ENCODE measurements around the gene ZBTB7C. TPM values are rescaled to one million over a fixed set of nuclear protein-coding genes. Genes with fewer than 3 reads are reported as not detected.

Gene ZBTB7C
- total and polyA plus RNA-seq, 9 of the 15 experiments (the other 6 are each of a cell fraction or from before 2014, with no cell fraction given) = not detected

- TF ChIP-seq HDAC3 (IDR thresholded peaks at IDR 0.05; ENCODE audit: borderline replicate concordance, partially characterized antibody) (no peak), BCOR (IDR thresholded peaks at IDR 0.05) (no peak), ZNF217 (CRISPR knock-in tag; IDR thresholded peaks at IDR 0.05) (no peak), MCM7 (IDR thresholded peaks at IDR 0.05) (no peak), RFX5 (IDR thresholded peaks at IDR 0.05; ENCODE audit: low read depth, low read length) (no peak), MXI1 (IDR thresholded peaks at IDR 0.05; ENCODE audit: low read depth, low read length) (no peak), RBM15 (IDR thresholded peaks at IDR 0.05; ENCODE audit: insufficient read depth, low read length) (no peak), CEBPG (CRISPR knock-in tag; IDR thresholded peaks at IDR 0.05) (peak; percentile 72), CEBPG (tag; conservative IDR thresholded peaks at IDR 0.05 in 1 of 2, IDR thresholded peaks at IDR 0.05 in 1 of 2) (peak in 1 of 2 experiments; percentile 43; a peak in 1 of 4 replicates), THAP12 (CRISPR knock-in tag; IDR thresholded peaks at IDR 0.05) (no peak), ZNF79 (CRISPR knock-in tag; IDR thresholded peaks at IDR 0.05; ENCODE audit: low read depth) (no peak), SMARCA4 (IDR thresholded peaks at IDR 0.05) (no peak), CBX3 (IDR thresholded peaks at IDR 0.05; ENCODE audit: borderline replicate concordance in 1 of 2, low read length in 2 of 2) (peak in 1 of 2 experiments; percentile 24; a peak in 1 of 3 replicates), POU5F1 (IDR thresholded peaks at IDR 0.05; ENCODE audit: borderline replicate concordance, low read depth, low read length, partially characterized antibody) (no peak), ARID1B (IDR thresholded peaks at IDR 0.05) (peak; percentile 66), POLR3A (IDR thresholded peaks at IDR 0.05; ENCODE audit: borderline replicate concordance, extremely low read depth, insufficient read depth, insufficient read length) (no peak), KAT2B (IDR thresholded peaks at IDR 0.05; ENCODE audit: low read depth, low read length) (no peak), LCOR (CRISPR knock-in tag; IDR thresholded peaks at IDR 0.05) (0 out of 2 replicates have a peak, but pooled peaks have one; percentile 35), SNIP1 (IDR thresholded peaks at IDR 0.05; ENCODE audit: low read depth) (no peak), ZSCAN29 (IDR thresholded peaks at IDR 0.05) (no peak), ZKSCAN8 (CRISPR knock-in tag; IDR thresholded peaks at IDR 0.05) (0 out of 2 replicates have a peak, but pooled peaks have one; percentile 38), NBN (IDR thresholded peaks at IDR 0.05; ENCODE audit: low read depth) (no peak), NELFE (IDR thresholded peaks at IDR 0.05; ENCODE audit: insufficient read depth, insufficient read length) (no peak), TAF9B (IDR thresholded peaks at IDR 0.05; ENCODE audit: partially characterized antibody) (no peak), ZNF699 (CRISPR knock-in tag; IDR thresholded peaks at IDR 0.05; ENCODE audit: insufficient replicate concordance) (no peak)
- TF ChIP-seq, protein P1, sequence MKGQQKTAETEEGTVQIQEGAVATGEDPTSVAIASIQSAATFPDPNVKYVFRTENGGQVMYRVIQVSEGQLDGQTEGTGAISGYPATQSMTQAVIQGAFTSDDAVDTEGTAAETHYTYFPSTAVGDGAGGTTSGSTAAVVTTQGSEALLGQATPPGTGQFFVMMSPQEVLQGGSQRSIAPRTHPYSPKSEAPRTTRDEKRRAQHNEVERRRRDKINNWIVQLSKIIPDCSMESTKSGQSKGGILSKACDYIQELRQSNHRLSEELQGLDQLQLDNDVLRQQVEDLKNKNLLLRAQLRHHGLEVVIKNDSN (CRISPR knock-in tag; IDR thresholded peaks at IDR 0.05) = peak; percentile 78
- TF ChIP-seq, protein P2, sequence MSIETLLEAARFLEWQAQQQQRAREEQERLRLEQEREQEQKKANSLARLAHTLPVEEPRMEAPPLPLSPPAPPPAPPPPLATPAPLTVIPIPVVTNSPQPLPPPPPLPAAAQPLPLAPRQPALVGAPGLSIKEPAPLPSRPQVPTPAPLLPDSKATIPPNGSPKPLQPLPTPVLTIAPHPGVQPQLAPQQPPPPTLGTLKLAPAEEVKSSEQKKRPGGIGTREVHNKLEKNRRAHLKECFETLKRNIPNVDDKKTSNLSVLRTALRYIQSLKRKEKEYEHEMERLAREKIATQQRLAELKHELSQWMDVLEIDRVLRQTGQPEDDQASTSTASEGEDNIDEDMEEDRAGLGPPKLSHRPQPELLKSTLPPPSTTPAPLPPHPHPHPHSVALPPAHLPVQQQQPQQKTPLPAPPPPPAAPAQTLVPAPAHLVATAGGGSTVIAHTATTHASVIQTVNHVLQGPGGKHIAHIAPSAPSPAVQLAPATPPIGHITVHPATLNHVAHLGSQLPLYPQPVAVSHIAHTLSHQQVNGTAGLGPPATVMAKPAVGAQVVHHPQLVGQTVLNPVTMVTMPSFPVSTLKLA (conservative IDR thresholded peaks at IDR 0.05) = no peak
These were observed 409.4 kb downstream of the ZBTB7C start (continued) for GRCh38 chr18:47999801-48000248.

Measured in K562 (cell line).